Measurements from ENCODE around the gene KLHL29.

KLHL29 gene

GRCh38 chr2:23568211-23568610 lies 183.2 kb downstream of the KLHL29 start:
- DNase-seq (no peak), ATAC-seq (ENCODE audit: insufficient read depth, low read depth) (no peak)
- Histone ChIP-seq H3K9ac (ENCODE audit: low read depth, low read length) (no peak overlapping the region), H3K36me3 (ENCODE audit: insufficient read depth, low read length) (no peaks in the 10 kb centered on the region), H3K79me2 (ENCODE audit: insufficient read depth, low read length) (no peaks in the 10 kb centered on the region), H2AFZ (ENCODE audit: low read depth, low read length) (no peak overlapping the region), H3K4me3 (ENCODE audit: low read depth in 1 of 2, low read length in 2 of 2) (no peak overlapping the region), H4K20me1 (ENCODE audit: insufficient read depth, low read length) (no peaks in the 10 kb centered on the region), H3K4me2 (ENCODE audit: insufficient read depth, low read length) (no peak overlapping the region), H3K4me1 (ENCODE audit: insufficient read depth, low read length) (no peaks in the 10 kb centered on the region), H3K9me3 (ENCODE audit: insufficient read depth, low read length, severe bottlenecking) (no peaks in the 10 kb centered on the region), H3K27me3 (ENCODE audit: insufficient read depth, low read length, poor library complexity) (peaks cover 11% of the 10 kb centered on the region), H3K27ac (ENCODE audit: low read length) (no peak overlapping the region)
- no peak for TF ChIP-seq CTCF (IDR thresholded peaks at IDR 0.05; ENCODE audit: borderline replicate concordance, extremely low read depth, low read length, poor library complexity, severe bottlenecking)
- no peak for TF ChIP-seq EZH2 (IDR thresholded peaks at IDR 0.05; ENCODE audit: borderline replicate concordance, low read depth, low read length, severe bottlenecking)

- Histone ChIP-seq H3K4me1 (ENCODE audit: insufficient read depth, low read length) (no peaks in the 10 kb centered on the region), H3K27ac (ENCODE audit: low read length) (no peak overlapping the region), H3K4me2 (ENCODE audit: insufficient read depth, low read length) (no peak overlapping the region), H3K9me3 (ENCODE audit: insufficient read depth, low read length, severe bottlenecking) (no peaks in the 10 kb centered on the region), H3K4me3 (ENCODE audit: low read depth in 1 of 2, low read length in 2 of 2) (no peak overlapping the region), H3K36me3 (ENCODE audit: insufficient read depth, low read length) (no peaks in the 10 kb centered on the region), H3K79me2 (ENCODE audit: insufficient read depth, low read length) (no peaks in the 10 kb centered on the region), H4K20me1 (ENCODE audit: insufficient read depth, low read length) (no peaks in the 10 kb centered on the region), H2AFZ (ENCODE audit: low read depth, low read length) (no peak overlapping the region), H3K9ac (ENCODE audit: low read depth, low read length) (no peak overlapping the region), H3K27me3 (ENCODE audit: insufficient read depth, low read length, poor library complexity) (peaks cover 14% of the 10 kb centered on the region)
- TF ChIP-seq CTCF (IDR thresholded peaks at IDR 0.05; ENCODE audit: borderline replicate concordance, extremely low read depth, low read length, poor library complexity, severe bottlenecking) (no peak), EZH2 (IDR thresholded peaks at IDR 0.05; ENCODE audit: borderline replicate concordance, low read depth, low read length, severe bottlenecking) (no peak)
- DNase-seq, result no peak
- ATAC-seq (ENCODE audit: insufficient read depth, low read depth), result no peak
These were observed 183.7 kb downstream of the KLHL29 start for GRCh38 chr2:23568626-23569190.

- Histone ChIP-seq H3K79me2 (ENCODE audit: insufficient read depth, low read length) (no peaks in the 10 kb centered on the region), H3K9ac (ENCODE audit: low read depth, low read length) (no peak overlapping the region), H3K36me3 (ENCODE audit: insufficient read depth, low read length) (no peaks in the 10 kb centered on the region), H3K27me3 (ENCODE audit: insufficient read depth, low read length, poor library complexity) (peaks cover 15% of the 10 kb centered on the region), H3K9me3 (ENCODE audit: insufficient read depth, low read length, severe bottlenecking) (no peaks in the 10 kb centered on the region), H2AFZ (ENCODE audit: low read depth, low read length) (no peak overlapping the region), H3K4me3 (ENCODE audit: low read depth in 1 of 2, low read length in 2 of 2) (no peak overlapping the region), H3K27ac (ENCODE audit: low read length) (no peak overlapping the region), H3K4me1 (ENCODE audit: insufficient read depth, low read length) (no peaks in the 10 kb centered on the region), H4K20me1 (ENCODE audit: insufficient read depth, low read length) (no peaks in the 10 kb centered on the region), H3K4me2 (ENCODE audit: insufficient read depth, low read length) (no peak overlapping the region)
- TF ChIP-seq CTCF (IDR thresholded peaks at IDR 0.05; ENCODE audit: borderline replicate concordance, extremely low read depth, low read length, poor library complexity, severe bottlenecking) (no peak), EZH2 (IDR thresholded peaks at IDR 0.05; ENCODE audit: borderline replicate concordance, low read depth, low read length, severe bottlenecking) (no peak)
- no peak for DNase-seq
- ATAC-seq (ENCODE audit: insufficient read depth, low read depth), result no peak
These were observed 184.9 kb downstream of the KLHL29 start for GRCh38 chr2:23569761-23570365.

Measured in DND-41 (cell line).